Epithelial cell of esophagus (primary cell): ENCODE results near the gene HNRNPUL1.

Experiments used
- DNase-seq: peaks from one replicate; pipeline ENCODE4 v3.0.0; 2010; ENCODE audit warnings: low read depth
- H3K4me3 ChIP-seq: 2 replicates; pipeline ENCODE4 v1.5.1; 2011; ENCODE audit warnings: mild to moderate bottlenecking, low read length, control low read depth
- CTCF ChIP-seq: IDR thresholded peaks from 2 replicates; pipeline ENCODE4 v1.5.1; 2011; ENCODE audit warnings: low read depth, mild to moderate bottlenecking, low read length, control low read depth, inconsistent platforms; ENCODE audit not compliant: insufficient read depth; ENCODE audit errors: missing control alignments

Gene HNRNPUL1

GRCh38 chr19:41221514-41222205 is 42.5 kb upstream of the HNRNPUL1 start:
- no peak for TF ChIP-seq CTCF
- DNase-seq, result no peak
- no peak overlapping the region for H3K4me3 ChIP-seq

GRCh38 chr19:41222240-41222639 is 41.9 kb upstream of the HNRNPUL1 start:
- no peak for TF ChIP-seq CTCF
- H3K4me3 ChIP-seq, result no peak overlapping the region
- DNase-seq, result no peak

GRCh38 chr19:41223431-41224234 is 40.5 kb upstream of the HNRNPUL1 start:
- H3K4me3 ChIP-seq, result no peak overlapping the region
- DNase-seq, result peak; percentile 64
- TF ChIP-seq CTCF, result no peak

- no peak for TF ChIP-seq CTCF
- H3K4me3 ChIP-seq, result no peak overlapping the region
- DNase-seq, result no peak
These were observed 39.5 kb upstream of the HNRNPUL1 start for GRCh38 chr19:41224632-41225031.

- peak overlapping the region; percentile 24 for H3K4me3 ChIP-seq
- peak; percentile 95 for DNase-seq
- no peak for TF ChIP-seq CTCF
These were observed 38.7 kb upstream of the HNRNPUL1 start for GRCh38 chr19:41225238-41226052.

- TF ChIP-seq CTCF, result no peak
- peak overlapping the region; percentile 27 for H3K4me3 ChIP-seq
- peak; percentile 78 for DNase-seq
These were observed 37.9 kb upstream of the HNRNPUL1 start for GRCh38 chr19:41226053-41226873.
